ENCODE measurements around the gene FXN. TPM values are rescaled to one million over a fixed set of nuclear protein-coding genes. Genes with fewer than 3 reads are reported as not detected.
A peak's percentile ranks its signal among the peaks of the same experiment; 100 is the strongest.

The FXN gene
- total RNA-seq, 2 donors from 2014 or later: 9.6 to 17.8 TPM

GRCh38 chr9:69147041-69147834 lies 111.7 kb downstream of the FXN start:
- Histone ChIP-seq H3K4me3 (no peak overlapping the region), H3K27me3 (replicated peaks; ENCODE audit: insufficient read depth) (no peaks in the 10 kb centered on the region), H3K27ac (no peak overlapping the region), H3K9me3 (no peaks in the 10 kb centered on the region), H3K36me3 (no peaks in the 10 kb centered on the region), H3K4me1 (replicated peaks) (peaks cover 4% of the 10 kb centered on the region)
- no peak for TF ChIP-seq POLR2A (IDR thresholded peaks at IDR 0.05)
- WGBS: 94% methylated on average over 11 of the region's 11 CpGs
- DNase-seq (ENCODE audit: low spot score): peak; percentile 1
- intact Hi-C loops (cut with DNase I): loop anchor here (5.0 kb wide), 1 partner anchor 85 kb away; no protein-coding TSS in a partner anchor

GRCh38 chr9:69149321-69149807 lies 113.8 kb downstream of the FXN start:
- Histone ChIP-seq H3K27me3 (replicated peaks; ENCODE audit: insufficient read depth) (no peaks in the 10 kb centered on the region), H3K9me3 (no peaks in the 10 kb centered on the region), H3K27ac (peak overlapping the region in 1 of 2 donors; percentile 19), H3K36me3 (no peaks in the 10 kb centered on the region), H3K4me3 (no peak overlapping the region), H3K4me1 (replicated peaks) (peaks cover 4% of the 10 kb centered on the region)
- 15% methylated on average over 7 of the region's 7 CpGs for WGBS
- DNase-seq (ENCODE audit: low spot score): no peak
- intact Hi-C loops (cut with DNase I): loop anchor here (5.0 kb wide), 1 partner anchor 87 kb away; no protein-coding TSS in a partner anchor
- TF ChIP-seq CTCF (IDR thresholded peaks at IDR 0.05) (peak in 1 of 4 experiments; percentile 37), POLR2A (IDR thresholded peaks at IDR 0.05) (no peak)

Small RNA genes within 50 kb of the gene (small RNA-seq; reads per million reads assigned to genes)
- 0 reads per million in 2 donors for gene AL162730.1

Other genes starting within 250 kb of the FXN start
- 1 to 10 TPM in 1 of 2 donors, not detected in 1; 5.1 TPM for gene PRKACG, start 21.6 kb upstream of the FXN start, total RNA-seq
- 100 to 1,000 TPM; 117 to 166 TPM for gene TJP2, start 138.5 kb downstream of the FXN start, total RNA-seq